HG02588 (cell line): ENCODE measurements around the gene C22orf39.

Source experiments
- ATAC-seq: cut with Tn5 transposase; IDR thresholded peaks from one replicate; pipeline ENCODE4 v1.9.1; 2021; ENCODE audit warnings: mild to moderate bottlenecking, moderate library complexity; ENCODE audit not compliant: unreplicated experiment

The C22orf39 gene

DNA sequence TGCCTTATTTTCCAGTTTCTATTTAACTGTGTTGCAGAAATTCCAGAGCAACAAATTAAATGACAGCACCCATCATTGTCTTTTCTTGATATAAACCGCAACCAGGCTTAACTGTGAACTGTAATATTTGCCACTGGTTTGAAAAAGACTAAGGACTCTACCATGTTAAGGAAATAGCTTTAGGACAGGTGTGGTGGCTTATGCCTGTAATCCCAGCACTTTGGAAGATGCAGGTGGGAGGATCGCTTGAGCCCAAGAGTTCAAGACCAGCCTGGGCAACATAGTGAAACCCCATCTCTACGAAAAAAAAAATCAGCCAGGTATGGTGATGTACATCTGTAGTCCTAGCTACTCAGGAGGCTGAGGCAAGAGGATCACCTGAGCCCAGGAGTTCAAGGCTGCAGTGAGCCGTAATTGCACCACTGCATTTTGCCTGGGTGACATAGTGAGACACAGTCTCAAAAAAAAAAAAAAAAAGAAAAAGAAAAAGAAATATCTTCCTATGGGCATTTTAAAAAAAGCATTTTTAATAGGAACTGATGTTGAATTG, 44.8 kb downstream of the C22orf39 start:
- ATAC-seq: no peak

DNA sequence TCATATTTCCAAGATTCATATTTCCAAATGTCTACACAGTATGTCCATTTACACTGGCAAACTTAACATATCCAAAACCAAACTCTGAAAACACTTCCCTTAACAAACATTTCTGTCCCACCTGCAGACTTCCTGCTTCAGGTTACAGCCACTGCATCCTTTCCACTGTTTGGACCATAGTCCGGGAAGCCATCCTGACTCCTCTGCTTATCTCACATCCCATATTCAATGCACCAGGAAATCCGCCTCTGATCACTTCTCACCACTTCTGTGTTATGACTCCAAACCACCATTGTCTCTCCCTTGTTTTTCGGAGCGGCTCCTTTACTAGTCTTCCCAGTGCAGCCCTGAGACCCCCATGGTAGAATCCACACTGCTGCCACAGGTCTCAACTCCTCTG, 46.0 kb downstream of the C22orf39 start:
- no peak for ATAC-seq

DNA sequence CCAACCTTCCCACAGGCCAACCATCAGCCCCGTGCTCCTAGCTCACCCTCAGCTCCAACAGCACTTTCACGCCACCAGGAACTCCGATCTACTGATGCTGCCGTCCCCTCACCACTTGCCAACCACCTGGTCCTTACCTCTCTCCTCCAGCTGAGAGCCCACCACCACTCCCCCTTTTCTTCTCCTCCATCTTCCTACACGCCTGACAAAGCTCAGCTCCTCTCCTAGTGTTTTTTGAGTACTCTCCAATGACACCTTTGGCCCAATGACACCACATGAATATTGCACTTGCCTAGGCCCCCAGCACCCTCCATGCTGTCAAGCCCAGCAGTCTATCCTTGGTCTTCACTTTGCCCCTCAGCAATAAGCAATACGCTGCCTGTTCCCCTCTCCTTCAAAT, 46.6 kb downstream of the C22orf39 start:
- no peak for ATAC-seq

DNA sequence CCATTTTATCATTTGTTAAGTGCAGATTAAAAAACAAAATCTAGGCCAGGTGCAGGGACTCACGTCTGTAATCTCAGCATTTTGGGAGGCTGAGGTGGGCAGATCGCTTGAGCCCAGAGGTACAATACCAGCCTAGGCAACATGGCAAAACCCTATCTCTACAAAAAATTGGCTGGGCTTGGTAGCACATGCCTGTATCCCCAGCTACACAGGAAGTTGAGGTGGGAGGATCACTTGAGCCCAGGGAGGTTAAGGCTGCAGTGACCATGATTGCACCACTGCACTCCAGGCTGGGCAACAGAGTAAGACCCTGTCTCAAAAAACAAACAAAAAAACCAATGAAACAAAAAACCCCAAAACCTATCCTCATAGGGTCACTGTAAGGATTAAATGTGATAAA, 48.9 kb downstream of the C22orf39 start:
- no peak for ATAC-seq

DNA sequence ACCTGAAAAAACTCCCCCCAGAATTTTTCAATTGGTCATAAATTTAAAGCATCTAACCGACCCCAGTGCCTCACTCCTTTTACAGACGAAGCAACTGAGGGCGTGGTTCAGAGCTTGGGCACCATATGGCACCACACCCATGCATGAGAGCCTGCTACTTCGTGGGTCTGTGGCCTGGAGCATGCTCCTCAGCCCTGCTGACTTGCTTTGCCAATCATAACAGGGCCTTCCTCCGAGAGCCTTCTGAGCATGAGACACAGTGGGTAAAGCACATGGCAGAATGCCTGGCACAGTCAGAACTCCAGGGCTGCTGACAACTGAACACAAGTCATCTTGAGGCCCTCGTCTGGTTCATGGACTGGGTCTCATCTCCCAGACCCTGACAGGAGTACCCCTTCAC, 49.3 kb downstream of the C22orf39 start:
- ATAC-seq: no peak

DNA sequence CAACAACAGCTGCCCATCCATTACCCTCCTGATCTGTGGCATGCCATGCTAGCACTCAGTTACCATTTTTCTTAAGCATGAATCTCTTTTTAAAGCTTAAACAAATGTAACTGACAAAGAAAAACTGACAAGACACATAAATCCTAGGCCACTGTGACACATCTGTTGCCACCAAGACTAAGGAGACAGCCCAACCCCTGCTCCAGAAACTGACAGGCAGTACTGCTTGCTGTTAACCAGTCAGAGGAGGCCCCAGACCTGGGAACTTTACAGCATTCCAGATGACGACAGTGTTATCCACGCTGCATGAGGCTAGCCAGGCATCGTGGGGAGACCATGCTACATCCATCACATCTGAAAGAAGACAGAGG, 49.8 kb downstream of the C22orf39 start:
- ATAC-seq: no peak

GRCh38 chr22:19396934-19397733, 50.4 kb downstream of the C22orf39 start:
- ATAC-seq: no peak

DNA sequence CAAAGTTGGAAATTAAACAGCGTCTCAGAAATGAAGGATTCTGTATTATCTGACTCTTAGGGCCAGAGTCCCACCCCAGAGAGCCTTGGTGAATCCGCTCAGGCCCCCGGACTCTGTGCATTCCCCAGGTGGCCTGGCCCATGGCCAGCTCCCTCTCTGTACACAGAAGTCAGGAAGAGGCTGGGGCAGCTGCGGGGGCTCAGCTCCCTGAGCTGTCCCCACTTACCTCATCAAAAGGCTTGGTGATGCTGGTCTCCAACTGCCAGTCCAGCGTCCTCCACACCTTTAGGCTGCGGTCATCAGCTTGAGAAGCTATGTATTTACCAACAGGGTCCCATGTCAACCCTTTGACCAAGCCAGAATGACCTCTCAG, 51.0 kb downstream of the C22orf39 start:
- ATAC-seq: no peak

- ATAC-seq: no peak
Observed at GRCh38 chr22:19395276-19395675, 52.2 kb downstream of the C22orf39 start.

GRCh38 chr22:19394274-19395050, 53.0 kb downstream of the C22orf39 start:
- ATAC-seq: no peak

- no peak for ATAC-seq
Observed at GRCh38 chr22:19393704-19394103, 53.8 kb downstream of the C22orf39 start.
